Measurements from ENCODE around the gene ACTR3.

ACTR3 gene

GRCh38 chr2:113877711-113878598 lies 11.9 kb upstream of the ACTR3 start:
- Histone ChIP-seq H3K9me2 (replicated peaks; ENCODE audit: low read depth, low read length) (no peaks in the 10 kb centered on the region), H3K4me3 (ENCODE audit: low read length, poor library complexity, severe bottlenecking) (no peak overlapping the region), H4K20me1 (ENCODE audit: insufficient read depth, low read length, poor library complexity, severe bottlenecking) (no peaks in the 10 kb centered on the region), H3F3A (ENCODE audit: low read depth) (no peaks in the 10 kb centered on the region), H3K9me3 (ENCODE audit: insufficient read depth, low read depth, low read length) (no peaks in the 10 kb centered on the region), H2AFZ (ENCODE audit: low read length) (no peak overlapping the region), H3K36me3 (ENCODE audit: insufficient read depth, low read length) (no peaks in the 10 kb centered on the region), H3K9ac (ENCODE audit: low read depth, low read length, poor library complexity, severe bottlenecking) (no peak overlapping the region), H3K4me1 (ENCODE audit: insufficient read depth, low read length, poor library complexity, severe bottlenecking) (no peaks in the 10 kb centered on the region), H3K79me2 (ENCODE audit: insufficient read depth, low read length) (no peaks in the 10 kb centered on the region), H3K4me2 (ENCODE audit: low read depth, low read length, poor library complexity, severe bottlenecking) (no peak overlapping the region), H3K27me3 (ENCODE audit: insufficient read depth, low read length, poor library complexity, severe bottlenecking) (no peaks in the 10 kb centered on the region)
- no peak for TF ChIP-seq EZH2phosphoT487 (IDR thresholded peaks at IDR 0.05; ENCODE audit: borderline replicate concordance)
- no peak for TF ChIP-seq CTCF (conservative IDR thresholded peaks at IDR 0.05; ENCODE audit: low read length)

GRCh38 chr2:113878743-113879142 lies 11.1 kb upstream of the ACTR3 start:
- no peaks in the 10 kb centered on the region for H4K20me1 ChIP-seq (ENCODE audit: insufficient read depth, low read length, poor library complexity, severe bottlenecking)
- H3K4me1 ChIP-seq (ENCODE audit: insufficient read depth, low read length, poor library complexity, severe bottlenecking), result no peaks in the 10 kb centered on the region
- H3F3A ChIP-seq (ENCODE audit: low read depth), result no peaks in the 10 kb centered on the region
- no peak overlapping the region for H3K9ac ChIP-seq (ENCODE audit: low read depth, low read length, poor library complexity, severe bottlenecking)
- H3K4me2 ChIP-seq (ENCODE audit: low read depth, low read length, poor library complexity, severe bottlenecking), result no peak overlapping the region
- H2AFZ ChIP-seq (ENCODE audit: low read length), result no peak overlapping the region
- H3K79me2 ChIP-seq (ENCODE audit: insufficient read depth, low read length), result no peaks in the 10 kb centered on the region
- no peak overlapping the region for H3K4me3 ChIP-seq (ENCODE audit: low read length, poor library complexity, severe bottlenecking)
- H3K27me3 ChIP-seq (ENCODE audit: insufficient read depth, low read length, poor library complexity, severe bottlenecking), result no peaks in the 10 kb centered on the region
- no peaks in the 10 kb centered on the region for H3K36me3 ChIP-seq (ENCODE audit: insufficient read depth, low read length)
- TF ChIP-seq EZH2phosphoT487 (IDR thresholded peaks at IDR 0.05; ENCODE audit: borderline replicate concordance), result no peak
- TF ChIP-seq CTCF (conservative IDR thresholded peaks at IDR 0.05; ENCODE audit: low read length), result no peak
- no peaks in the 10 kb centered on the region for H3K9me2 ChIP-seq (replicated peaks; ENCODE audit: low read depth, low read length)
- no peaks in the 10 kb centered on the region for H3K9me3 ChIP-seq (ENCODE audit: insufficient read depth, low read depth, low read length)

GRCh38 chr2:113879457-113879856 lies 10.4 kb upstream of the ACTR3 start:
- Histone ChIP-seq H3K4me2 (ENCODE audit: low read depth, low read length, poor library complexity, severe bottlenecking) (no peak overlapping the region), H2AFZ (ENCODE audit: low read length) (no peak overlapping the region), H3K4me3 (ENCODE audit: low read length, poor library complexity, severe bottlenecking) (no peak overlapping the region), H3F3A (ENCODE audit: low read depth) (no peaks in the 10 kb centered on the region), H3K9ac (ENCODE audit: low read depth, low read length, poor library complexity, severe bottlenecking) (no peak overlapping the region), H3K9me2 (replicated peaks; ENCODE audit: low read depth, low read length) (no peaks in the 10 kb centered on the region), H3K27me3 (ENCODE audit: insufficient read depth, low read length, poor library complexity, severe bottlenecking) (no peaks in the 10 kb centered on the region), H3K4me1 (ENCODE audit: insufficient read depth, low read length, poor library complexity, severe bottlenecking) (no peaks in the 10 kb centered on the region), H4K20me1 (ENCODE audit: insufficient read depth, low read length, poor library complexity, severe bottlenecking) (no peaks in the 10 kb centered on the region), H3K36me3 (ENCODE audit: insufficient read depth, low read length) (no peaks in the 10 kb centered on the region), H3K9me3 (ENCODE audit: insufficient read depth, low read depth, low read length) (no peaks in the 10 kb centered on the region), H3K79me2 (ENCODE audit: insufficient read depth, low read length) (no peaks in the 10 kb centered on the region)
- TF ChIP-seq CTCF (conservative IDR thresholded peaks at IDR 0.05; ENCODE audit: low read length), result no peak
- no peak for TF ChIP-seq EZH2phosphoT487 (IDR thresholded peaks at IDR 0.05; ENCODE audit: borderline replicate concordance)

Data from Loucy (cell line).